ENCODE data around the gene DYTN. TPM values are rescaled to one million over a fixed set of nuclear protein-coding genes. Genes with fewer than 3 reads are reported as not detected.
"Not testable (repeated sequence)": the region's sequence is repeated elsewhere in the genome, so short reads cannot be mapped to it uniquely, and the experiment has no call there.

The DYTN gene
- total and polyA plus RNA-seq, 12 donors = not detected

- no peaks in the 10 kb centered on the region for H3K9me3 ChIP-seq (replicated peaks in 1 of 3)
- intact Hi-C loops (cut with DNase I) = no loop called here
These were observed 5.1 kb upstream of the DYTN start for GRCh38 chr2:206723288-206723687.

GRCh38 chr2:206721256-206721920 is 3.2 kb upstream of the DYTN start:
- no peak overlapping the region for H3K4me3 ChIP-seq
- intact Hi-C loops (cut with DNase I) = no loop called here
- H3K27ac ChIP-seq = no peak overlapping the region
- TF ChIP-seq POLR2A (IDR thresholded peaks at IDR 0.05) = no peak
- TF ChIP-seq CTCF (IDR thresholded peaks at IDR 0.05) = no peak
- DNase-seq = no peak
- WGBS, 4 donors = 62 to 82% (median 71%) methylated on average over 4 of the region's 4 CpGs
- H3K4me1 ChIP-seq (replicated peaks in 1 of 2) = no peaks in the 10 kb centered on the region
- no peaks in the 10 kb centered on the region for H3K9me3 ChIP-seq (replicated peaks in 1 of 3)
- peaks cover 8% of the 10 kb centered on the region for H3K27me3 ChIP-seq
- no peaks in the 10 kb centered on the region for H3K36me3 ChIP-seq (replicated peaks in 1 of 2)

More at GRCh38 chr2:206723288-206723687, 5.1 kb upstream of the DYTN start:
- Histone ChIP-seq H3K27ac (no peak overlapping the region), H3K4me1 (replicated peaks in 1 of 2) (no peaks in the 10 kb centered on the region), H3K36me3 (replicated peaks in 1 of 2) (no peaks in the 10 kb centered on the region), H3K27me3 (peaks cover 10% of the 10 kb centered on the region), H3K4me3 (no peak overlapping the region)
- no peak for DNase-seq
- TF ChIP-seq POLR2A (IDR thresholded peaks at IDR 0.05) = no peak
- TF ChIP-seq CTCF (IDR thresholded peaks at IDR 0.05) = no peak
- WGBS, 4 donors = 79 to 95% (median 92%) methylated on average over 1 of the region's 1 CpG

- intact Hi-C loops (cut with DNase I) = no loop called here
- no peak for TF ChIP-seq POLR2A (IDR thresholded peaks at IDR 0.05)
- no peak for TF ChIP-seq CTCF (IDR thresholded peaks at IDR 0.05)
- WGBS, 4 donors = 75 to 82% (median 78%) methylated on average over 3 of the region's 3 CpGs
These were observed 1.6 kb downstream of the DYTN start for GRCh38 chr2:206716623-206717022.

GRCh38 chr2:206715183-206715582 is 3.0 kb downstream of the DYTN start:
- H3K27ac ChIP-seq; DNase-seq; H3K4me3 ChIP-seq; intact Hi-C loops (cut with DNase I); H3K9me3 ChIP-seq (replicated peaks in 1 of 3); H3K4me1 ChIP-seq (replicated peaks in 1 of 2); H3K27me3 ChIP-seq; H3K36me3 ChIP-seq (replicated peaks in 1 of 2): not testable (repeated sequence)
- 52 to 68% (median 58%) methylated on average over 3 to 4 of the region's 4 CpGs for WGBS, 4 donors

More at GRCh38 chr2:206716623-206717022, 1.6 kb downstream of the DYTN start:
- H3K4me1 ChIP-seq (replicated peaks in 1 of 2) = no peaks in the 10 kb centered on the region
- H3K9me3 ChIP-seq (replicated peaks in 1 of 3) = no peaks in the 10 kb centered on the region
- DNase-seq = no peak
- H3K27me3 ChIP-seq = no peaks in the 10 kb centered on the region
- H3K36me3 ChIP-seq (replicated peaks in 1 of 2) = no peaks in the 10 kb centered on the region
- no peak overlapping the region for H3K4me3 ChIP-seq
- H3K27ac ChIP-seq = no peak overlapping the region

- Histone ChIP-seq H3K36me3 (replicated peaks in 1 of 2) (no peaks in the 10 kb centered on the region), H3K4me3 (no peak overlapping the region), H3K9me3 (replicated peaks in 1 of 3) (no peaks in the 10 kb centered on the region), H3K27ac (no peak overlapping the region), H3K27me3 (no peaks in the 10 kb centered on the region), H3K4me1 (replicated peaks in 1 of 2) (no peaks in the 10 kb centered on the region)
- intact Hi-C loops (cut with DNase I) = no loop called here
- TF ChIP-seq POLR2A (IDR thresholded peaks at IDR 0.05) = no peak
- no peak for TF ChIP-seq CTCF (IDR thresholded peaks at IDR 0.05)
- DNase-seq = no peak
- 49 to 54% (median 51%) methylated on average over 4 of the region's 4 CpGs for WGBS, 4 donors
These were observed 4.5 kb downstream of the DYTN start for GRCh38 chr2:206713746-206714145.

Data from adrenal gland (tissue), 12 donors.